ENCODE results near the gene RUFY3. TPM values are rescaled to one million over a fixed set of nuclear protein-coding genes. Genes with fewer than 3 reads are reported as not detected.
A peak's percentile ranks its signal among the peaks of the same experiment; 100 is the strongest.

RUFY3 gene
- total and polyA plus RNA-seq, 2 of the 13 experiments (the other 11 are each of a cell fraction or from before 2014, with no cell fraction given): 17.9 to 25.3 TPM

DNA sequence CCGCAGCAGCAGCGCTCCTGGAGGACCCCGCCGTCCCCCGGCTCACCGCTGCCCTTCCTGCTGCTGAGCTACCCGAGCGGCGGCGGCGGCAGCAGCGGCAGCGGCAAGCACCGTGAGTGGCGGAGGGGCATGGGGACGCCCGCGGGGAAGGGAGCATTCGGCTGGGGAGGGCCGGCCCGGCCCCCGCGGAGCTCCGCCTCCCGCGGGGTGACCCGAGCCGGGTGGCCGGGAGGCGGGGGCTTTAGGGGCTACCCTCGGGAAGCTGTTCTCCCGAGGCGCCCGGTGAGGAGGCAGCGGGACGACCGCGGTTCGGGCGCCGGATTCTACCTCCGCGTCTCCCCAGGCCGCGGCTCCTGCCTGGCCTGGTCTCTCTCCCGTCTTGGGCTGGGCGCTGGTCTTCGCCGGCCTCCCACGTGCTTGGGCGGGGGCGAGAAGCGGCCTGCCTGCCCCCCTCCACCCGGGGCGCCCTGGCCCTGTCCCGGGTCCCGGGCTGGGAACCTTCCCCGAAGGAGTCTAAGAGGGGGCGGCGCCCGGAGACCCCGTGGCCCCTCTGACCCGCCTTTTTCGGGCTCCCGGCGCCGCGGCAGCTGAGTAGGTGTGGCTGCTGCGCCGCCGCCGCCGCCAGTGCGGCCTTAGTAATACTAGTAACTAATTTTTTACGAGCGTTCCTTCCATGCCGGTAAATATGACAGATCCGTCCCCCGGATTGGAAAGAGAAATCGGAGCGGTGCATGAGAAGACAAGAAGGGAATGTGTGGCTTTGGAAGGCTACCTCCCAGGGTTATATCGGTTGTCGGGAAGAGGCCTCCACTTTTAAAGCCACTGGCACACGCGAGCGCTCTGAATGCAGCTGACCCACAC lies 16.4 kb upstream of the RUFY3 start (continued):
- TF ChIP-seq GATA4 (IDR thresholded peaks at IDR 0.05; ENCODE audit: borderline replicate concordance, low read depth) (no peak), STAT5B (CRISPR knock-in tag; IDR thresholded peaks at IDR 0.05) (no peak), KLF15 (CRISPR knock-in tag; IDR thresholded peaks at IDR 0.05; ENCODE audit: borderline replicate concordance) (no peak; the same call in 1 of the 2 replicates), RBFOX2 (IDR thresholded peaks at IDR 0.05; ENCODE audit: low read depth, low read length) (peak; percentile 80), LBX2 (CRISPR knock-in tag; IDR thresholded peaks at IDR 0.05; ENCODE audit: borderline replicate concordance) (no peak), RELA (CRISPR knock-in tag; IDR thresholded peaks at IDR 0.05) (no peak), HNF4A (CRISPR knock-in tag; IDR thresholded peaks at IDR 0.05) (no peak), RCOR2 (CRISPR knock-in tag; IDR thresholded peaks at IDR 0.05) (no peak), SIX4 (CRISPR knock-in tag; IDR thresholded peaks at IDR 0.05) (no peak), FOXP1 (IDR thresholded peaks at IDR 0.05) (no peak), FOXP1 (CRISPR knock-in tag; IDR thresholded peaks at IDR 0.05) (no peak), ZNF337 (CRISPR knock-in tag; IDR thresholded peaks at IDR 0.05; ENCODE audit: borderline replicate concordance, low read depth) (no peak), ZNF501 (CRISPR knock-in tag; IDR thresholded peaks at IDR 0.05) (peak; percentile 75; the same call in 1 of the 2 replicates), ZNF737 (CRISPR knock-in tag; IDR thresholded peaks at IDR 0.05; ENCODE audit: borderline replicate concordance) (no peak), ZNF225 (CRISPR knock-in tag; IDR thresholded peaks at IDR 0.05) (peak; percentile 54; the same call in 1 of the 2 replicates), ZKSCAN8 (CRISPR knock-in tag; IDR thresholded peaks at IDR 0.05; ENCODE audit: borderline replicate concordance) (no peak), ZNF749 (CRISPR knock-in tag; IDR thresholded peaks at IDR 0.05; ENCODE audit: borderline replicate concordance) (no peak), ZNF503 (CRISPR knock-in tag; IDR thresholded peaks at IDR 0.05) (no peak), ZNF652 (CRISPR knock-in tag; IDR thresholded peaks at IDR 0.05; ENCODE audit: borderline replicate concordance, low read depth) (no peak), NFIC (IDR thresholded peaks at IDR 0.05; ENCODE audit: low read length) (no peak), ZBTB3 (CRISPR knock-in tag; IDR thresholded peaks at IDR 0.05; ENCODE audit: borderline replicate concordance, low read depth) (no peak)
- TF ChIP-seq, protein P1, sequence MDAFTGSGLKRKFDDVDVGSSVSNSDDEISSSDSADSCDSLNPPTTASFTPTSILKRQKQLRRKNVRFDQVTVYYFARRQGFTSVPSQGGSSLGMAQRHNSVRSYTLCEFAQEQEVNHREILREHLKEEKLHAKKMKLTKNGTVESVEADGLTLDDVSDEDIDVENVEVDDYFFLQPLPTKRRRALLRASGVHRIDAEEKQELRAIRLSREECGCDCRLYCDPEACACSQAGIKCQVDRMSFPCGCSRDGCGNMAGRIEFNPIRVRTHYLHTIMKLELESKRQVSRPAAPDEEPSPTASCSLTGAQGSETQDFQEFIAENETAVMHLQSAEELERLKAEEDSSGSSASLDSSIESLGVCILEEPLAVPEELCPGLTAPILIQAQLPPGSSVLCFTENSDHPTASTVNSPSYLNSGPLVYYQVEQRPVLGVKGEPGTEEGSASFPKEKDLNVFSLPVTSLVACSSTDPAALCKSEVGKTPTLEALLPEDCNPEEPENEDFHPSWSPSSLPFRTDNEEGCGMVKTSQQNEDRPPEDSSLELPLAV (CRISPR knock-in tag; conservative IDR thresholded peaks at IDR 0.05; ENCODE audit: low read depth): no peak
- TF ChIP-seq, protein P2, sequence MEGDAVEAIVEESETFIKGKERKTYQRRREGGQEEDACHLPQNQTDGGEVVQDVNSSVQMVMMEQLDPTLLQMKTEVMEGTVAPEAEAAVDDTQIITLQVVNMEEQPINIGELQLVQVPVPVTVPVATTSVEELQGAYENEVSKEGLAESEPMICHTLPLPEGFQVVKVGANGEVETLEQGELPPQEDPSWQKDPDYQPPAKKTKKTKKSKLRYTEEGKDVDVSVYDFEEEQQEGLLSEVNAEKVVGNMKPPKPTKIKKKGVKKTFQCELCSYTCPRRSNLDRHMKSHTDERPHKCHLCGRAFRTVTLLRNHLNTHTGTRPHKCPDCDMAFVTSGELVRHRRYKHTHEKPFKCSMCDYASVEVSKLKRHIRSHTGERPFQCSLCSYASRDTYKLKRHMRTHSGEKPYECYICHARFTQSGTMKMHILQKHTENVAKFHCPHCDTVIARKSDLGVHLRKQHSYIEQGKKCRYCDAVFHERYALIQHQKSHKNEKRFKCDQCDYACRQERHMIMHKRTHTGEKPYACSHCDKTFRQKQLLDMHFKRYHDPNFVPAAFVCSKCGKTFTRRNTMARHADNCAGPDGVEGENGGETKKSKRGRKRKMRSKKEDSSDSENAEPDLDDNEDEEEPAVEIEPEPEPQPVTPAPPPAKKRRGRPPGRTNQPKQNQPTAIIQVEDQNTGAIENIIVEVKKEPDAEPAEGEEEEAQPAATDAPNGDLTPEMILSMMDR (CRISPR knock-in tag; IDR thresholded peaks at IDR 0.05): no peak
